HCT116 (cell line): ENCODE measurements around the gene MAGT1. TPM values are rescaled to one million over a fixed set of nuclear protein-coding genes. Genes with fewer than 3 reads are reported as not detected.

Experiments used
- ATAC-seq: fragments of 200-7000 bp; cut with Tn5 transposase; 2 replicates; pipeline ENCODE4 v1.9.1; 2020; ENCODE audit warnings: mild to moderate bottlenecking, moderate library complexity
- BruUV-seq: library from RNA; stranded (reverse); fragments of 400-500 nt; replicated peaks from 2 replicates; lab custom pipeline; 2021; lab: Mats Ljungman, UMichigan
- CTCF ChIA-PET: fragments of 300-600 bp; sonication (Branson Sonifier 250); formaldehyde crosslinking; loops from one replicate; lab custom pipeline; 2021; ENCODE audit warnings: antibody characterized with exemption; lab: Charles Lee
- POLR2A ChIA-PET: fragments of 300-600, 350-600 bp; sonication (Branson Sonifier 250); formaldehyde crosslinking; loops from one replicate; lab custom pipeline; 2021; ENCODE audit warnings: antibody characterized with exemption; lab: Charles Lee
- RAD21 ChIA-PET, 2 experiments: fragments of 300-600 bp; sonication (Branson Sonifier 250); formaldehyde crosslinking; loops; one replicate each; lab custom pipeline; 2023; ENCODE audit warnings: low total read pairs in 2 of 2; ENCODE audit not compliant: uncharacterized antibody in 2 of 2, unreplicated experiment in 2 of 2, low non-redundant PET in 1 of 2; lab: Charles Lee
- DNase-seq: peaks from one replicate; pipeline ENCODE4 v3.0.0-alpha.2; 2010; ENCODE audit warnings: low read depth, low spot score
- H2AFZ ChIP-seq: fragments of 200-600 bp; shearing (Covaris generic), sonication (generic); 2 replicates; pipeline ENCODE4 v1.6.1; 2017; ENCODE audit warnings: low read depth, mixed run types, mixed read lengths, antibody characterized with exemption, low read length; ENCODE audit not compliant: poor library complexity, severe bottlenecking
- H3K27ac ChIP-seq: 2 replicates; pipeline ENCODE4 v1.5.1; 2012; ENCODE audit warnings: low read depth, low read length
- H3K27me3 ChIP-seq: fragments of 200-600 bp; sonication (generic); 2 replicates; pipeline ENCODE4 v1.6.1; 2016; ENCODE audit warnings: mixed run types, low read length, mixed read lengths; ENCODE audit not compliant: insufficient read depth
- H3K36me3 ChIP-seq, 2 experiments: fragments of 200-500 bp in 1 of 2; fragments of 200-600 bp in 1 of 2; sonication (Bioruptor generic) in 1 of 2; sonication (generic) in 1 of 2; 2 replicates each; pipeline versions ENCODE4 v1.5.1 to v1.6.1; 2014 to 2016; ENCODE audit warnings: low read length in 2 of 2, inconsistent platforms in 1 of 2, mixed read lengths in 1 of 2, mixed run types in 1 of 2; ENCODE audit not compliant: insufficient read depth in 2 of 2, control insufficient read depth in 1 of 2
- H3K4me1 ChIP-seq, 2 experiments: fragments of 200-600 bp in 1 of 2; sonication (generic) in 1 of 2; 2 replicates each; pipeline versions ENCODE4 v1.5.1 to v1.6.1; 2012 to 2017; ENCODE audit warnings: low read length in 2 of 2, inconsistent platforms in 1 of 2, mild to moderate bottlenecking in 1 of 2, mixed read lengths in 1 of 2, mixed run types in 1 of 2, moderate library complexity in 1 of 2; ENCODE audit not compliant: insufficient read depth in 2 of 2, control insufficient read depth in 1 of 2
- H3K4me2 ChIP-seq: fragments of 200-600 bp; sonication (generic); 2 replicates; pipeline ENCODE4 v1.6.1; 2017; ENCODE audit warnings: mixed run types, low read length, mixed read lengths
- H3K4me3 ChIP-seq, 2 experiments: fragments of 200-600 bp in 1 of 2; sonication (generic) in 1 of 2; replicated peaks in 1 of 2; 2 replicates each; pipeline ENCODE4 v1.5.1; 2011 to 2016; ENCODE audit warnings: low read length in 2 of 2, control low read depth in 1 of 2, low read depth in 1 of 2, mild to moderate bottlenecking in 1 of 2, mixed read lengths in 1 of 2, mixed run types in 1 of 2
- H3K79me2 ChIP-seq: fragments of 200-600 bp; sonication (generic); 2 replicates; pipeline ENCODE4 v1.6.1; 2017; ENCODE audit warnings: mild to moderate bottlenecking, mixed run types, low read length, moderate library complexity, mixed read lengths; ENCODE audit not compliant: insufficient read depth
- H3K9ac ChIP-seq: fragments of 200-600 bp; sonication (generic); 2 replicates; pipeline ENCODE4 v1.6.1; 2016; ENCODE audit warnings: low read length, mixed read lengths
- H3K9me2 ChIP-seq: fragments of 200-600 bp; sonication (generic), shearing (Covaris generic); 2 replicates; pipeline ENCODE4 v1.6.1; 2017; ENCODE audit warnings: mixed run types, mild to moderate bottlenecking, moderate library complexity; ENCODE audit not compliant: insufficient read depth
- H3K9me3 ChIP-seq, 2 experiments: fragments of 200-500 bp in 1 of 2; fragments of 200-600 bp in 1 of 2; sonication (Bioruptor generic) in 1 of 2; sonication (generic) in 1 of 2; 2 replicates each; pipeline ENCODE4 v1.6.1; 2014 to 2017; ENCODE audit warnings: low read length in 2 of 2, mixed read lengths in 2 of 2, inconsistent platforms in 1 of 2, low read depth in 1 of 2, mild to moderate bottlenecking in 1 of 2, mixed run types in 1 of 2, moderate library complexity in 1 of 2; ENCODE audit not compliant: control insufficient read depth in 1 of 2, insufficient read depth in 1 of 2
- H4K20me1 ChIP-seq: fragments of 200-600 bp; sonication (generic), shearing (Covaris generic); 2 replicates; pipeline ENCODE4 v1.6.1; 2017; ENCODE audit warnings: mixed run types, mild to moderate bottlenecking, moderate library complexity; ENCODE audit not compliant: insufficient read depth
- CEBPB ChIP-seq: IDR thresholded peaks from 2 replicates; pipeline ENCODE4 v1.6.1; 2012; ENCODE audit warnings: low read depth
- EGR1 ChIP-seq: IDR thresholded peaks from 2 replicates; pipeline ENCODE4 v1.6.1; 2012; ENCODE audit warnings: low read depth
- ELF1 ChIP-seq: IDR thresholded peaks from 2 replicates; pipeline ENCODE4 v1.6.1; 2012; ENCODE audit warnings: low read depth, borderline replicate concordance
- EZH2 ChIP-seq: fragments of 200-600 bp; sonication (generic); IDR thresholded peaks from 2 replicates; pipeline ENCODE4 v1.6.1; 2017; ENCODE audit warnings: antibody characterized with exemption, mixed run types
- EZH2phosphoT487 ChIP-seq: fragments of 200-600 bp; IDR thresholded peaks from 2 replicates; pipeline ENCODE4 v1.6.1; 2018; ENCODE audit warnings: antibody characterized with exemption, borderline replicate concordance
- FOSL1 ChIP-seq: IDR thresholded peaks from 2 replicates; pipeline ENCODE4 v1.6.1; 2012; ENCODE audit warnings: low read depth
- JUND ChIP-seq: IDR thresholded peaks from 2 replicates; pipeline ENCODE4 v1.6.1; 2012
- MAX ChIP-seq: IDR thresholded peaks from 2 replicates; pipeline ENCODE4 v1.6.1; 2012
- POLR2AphosphoS5 ChIP-seq: IDR thresholded peaks from 2 replicates; pipeline ENCODE4 v1.6.1; 2011; ENCODE audit warnings: mild to moderate bottlenecking, low read depth, low read length, moderate library complexity
- SIN3A ChIP-seq: IDR thresholded peaks from 2 replicates; pipeline ENCODE4 v1.6.1; 2012; ENCODE audit warnings: low read depth
- ZFX ChIP-seq: fragments of 450-650 bp; IDR thresholded peaks from 2 replicates; pipeline ENCODE4 v1.6.1; 2017
- ZNF274 ChIP-seq: fragments of 200-500 bp; sonication (Bioruptor generic); IDR thresholded peaks from 2 replicates; pipeline ENCODE4 v1.6.1; 2014; ENCODE audit warnings: mild to moderate bottlenecking, low read depth, low read length, inconsistent platforms
- intact Hi-C: fragments of 100-400 bp; cut with micrococcal nuclease; formaldehyde crosslinking; loops from 2 replicates; pipeline ENCODE4 v1.10.0; 2022
- total RNA-seq: library from RNA; stranded (reverse); gene quantifications from one replicate; pipeline ENCODE4 v1.2.1, GENCODE V29; 2021; ENCODE audit not compliant: unreplicated experiment
- TF ChIP-seq, protein P1 (sequence below): IDR thresholded peaks from 2 replicates; pipeline ENCODE4 v1.6.1; 2012
- TF ChIP-seq, protein P2 (sequence below): IDR thresholded peaks from 2 replicates; pipeline ENCODE4 v1.6.1; 2011; ENCODE audit warnings: mild to moderate bottlenecking, low read length, moderate library complexity; ENCODE audit not compliant: insufficient replicate concordance; ENCODE audit errors: extremely low read depth
- TF ChIP-seq, protein P3 (sequence below): IDR thresholded peaks from 2 replicates; pipeline ENCODE4 v1.6.1; 2012; ENCODE audit warnings: low read depth

The MAGT1 gene
- total RNA-seq, 1 experiment from 2014 or later: 39.5 TPM

DNA sequence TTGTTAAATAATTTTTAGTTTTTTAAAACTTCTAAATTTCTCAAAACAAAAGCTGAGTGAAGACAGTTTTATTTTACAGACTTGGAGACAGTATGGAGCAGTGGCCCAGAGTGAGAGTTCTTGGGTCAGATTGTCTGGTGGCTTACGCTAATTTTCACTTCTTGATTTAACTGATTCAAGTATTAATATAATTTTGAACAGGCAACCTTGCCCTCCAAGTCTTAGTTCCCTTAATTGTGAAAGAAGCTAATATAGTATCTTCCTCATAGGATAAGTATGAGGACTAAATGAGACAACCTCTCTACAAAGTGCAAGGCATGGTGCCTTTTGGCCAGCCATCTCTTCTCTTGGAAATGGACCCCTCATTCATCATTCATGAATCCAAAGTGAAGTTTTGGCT lies 40.7 kb upstream of the MAGT1 start:
- ChIA-PET RAD21 (no interaction called here), POLR2A (no interaction called here), CTCF (no interaction called here)
- H3K9ac ChIP-seq: no peak overlapping the region
- H3K4me1 ChIP-seq: peaks cover 7 to 11% of the 10 kb centered on the region in 2 experiments
- H4K20me1 ChIP-seq: no peaks in the 10 kb centered on the region
- intact Hi-C loops: no loop called here
- TF ChIP-seq EZH2 (no peak), CEBPB (no peak), EGR1 (no peak), EZH2phosphoT487 (no peak), FOSL1 (no peak), JUND (no peak), ELF1 (no peak), POLR2AphosphoS5 (no peak), ZFX (no peak), SIN3A (no peak), MAX (no peak), ZNF274 (no peak)
- TF ChIP-seq, protein P1, sequence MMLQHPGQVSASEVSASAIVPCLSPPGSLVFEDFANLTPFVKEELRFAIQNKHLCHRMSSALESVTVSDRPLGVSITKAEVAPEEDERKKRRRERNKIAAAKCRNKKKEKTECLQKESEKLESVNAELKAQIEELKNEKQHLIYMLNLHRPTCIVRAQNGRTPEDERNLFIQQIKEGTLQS: no peak
- TF ChIP-seq, protein P2, sequence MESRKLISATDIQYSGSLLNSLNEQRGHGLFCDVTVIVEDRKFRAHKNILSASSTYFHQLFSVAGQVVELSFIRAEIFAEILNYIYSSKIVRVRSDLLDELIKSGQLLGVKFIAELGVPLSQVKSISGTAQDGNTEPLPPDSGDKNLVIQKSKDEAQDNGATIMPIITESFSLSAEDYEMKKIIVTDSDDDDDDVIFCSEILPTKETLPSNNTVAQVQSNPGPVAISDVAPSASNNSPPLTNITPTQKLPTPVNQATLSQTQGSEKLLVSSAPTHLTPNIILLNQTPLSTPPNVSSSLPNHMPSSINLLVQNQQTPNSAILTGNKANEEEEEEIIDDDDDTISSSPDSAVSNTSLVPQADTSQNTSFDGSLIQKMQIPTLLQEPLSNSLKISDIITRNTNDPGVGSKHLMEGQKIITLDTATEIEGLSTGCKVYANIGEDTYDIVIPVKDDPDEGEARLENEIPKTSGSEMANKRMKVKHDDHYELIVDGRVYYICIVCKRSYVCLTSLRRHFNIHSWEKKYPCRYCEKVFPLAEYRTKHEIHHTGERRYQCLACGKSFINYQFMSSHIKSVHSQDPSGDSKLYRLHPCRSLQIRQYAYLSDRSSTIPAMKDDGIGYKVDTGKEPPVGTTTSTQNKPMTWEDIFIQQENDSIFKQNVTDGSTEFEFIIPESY: no peak
- TF ChIP-seq, protein P3, sequence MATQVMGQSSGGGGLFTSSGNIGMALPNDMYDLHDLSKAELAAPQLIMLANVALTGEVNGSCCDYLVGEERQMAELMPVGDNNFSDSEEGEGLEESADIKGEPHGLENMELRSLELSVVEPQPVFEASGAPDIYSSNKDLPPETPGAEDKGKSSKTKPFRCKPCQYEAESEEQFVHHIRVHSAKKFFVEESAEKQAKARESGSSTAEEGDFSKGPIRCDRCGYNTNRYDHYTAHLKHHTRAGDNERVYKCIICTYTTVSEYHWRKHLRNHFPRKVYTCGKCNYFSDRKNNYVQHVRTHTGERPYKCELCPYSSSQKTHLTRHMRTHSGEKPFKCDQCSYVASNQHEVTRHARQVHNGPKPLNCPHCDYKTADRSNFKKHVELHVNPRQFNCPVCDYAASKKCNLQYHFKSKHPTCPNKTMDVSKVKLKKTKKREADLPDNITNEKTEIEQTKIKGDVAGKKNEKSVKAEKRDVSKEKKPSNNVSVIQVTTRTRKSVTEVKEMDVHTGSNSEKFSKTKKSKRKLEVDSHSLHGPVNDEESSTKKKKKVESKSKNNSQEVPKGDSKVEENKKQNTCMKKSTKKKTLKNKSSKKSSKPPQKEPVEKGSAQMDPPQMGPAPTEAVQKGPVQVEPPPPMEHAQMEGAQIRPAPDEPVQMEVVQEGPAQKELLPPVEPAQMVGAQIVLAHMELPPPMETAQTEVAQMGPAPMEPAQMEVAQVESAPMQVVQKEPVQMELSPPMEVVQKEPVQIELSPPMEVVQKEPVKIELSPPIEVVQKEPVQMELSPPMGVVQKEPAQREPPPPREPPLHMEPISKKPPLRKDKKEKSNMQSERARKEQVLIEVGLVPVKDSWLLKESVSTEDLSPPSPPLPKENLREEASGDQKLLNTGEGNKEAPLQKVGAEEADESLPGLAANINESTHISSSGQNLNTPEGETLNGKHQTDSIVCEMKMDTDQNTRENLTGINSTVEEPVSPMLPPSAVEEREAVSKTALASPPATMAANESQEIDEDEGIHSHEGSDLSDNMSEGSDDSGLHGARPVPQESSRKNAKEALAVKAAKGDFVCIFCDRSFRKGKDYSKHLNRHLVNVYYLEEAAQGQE: no peak
- no peak overlapping the region for H2AFZ ChIP-seq
- no peak for ATAC-seq
- no peak overlapping the region for H3K4me2 ChIP-seq
- no peaks in the 10 kb centered on the region for H3K79me2 ChIP-seq
- H3K9me2 ChIP-seq: no peaks in the 10 kb centered on the region
- no peak overlapping the region for H3K4me3 ChIP-seq
- H3K27ac ChIP-seq: no peak overlapping the region
- BruUV-seq: no TSS peak
- no peak for DNase-seq
- no peaks in the 10 kb centered on the region for H3K9me3 ChIP-seq
- no peaks in the 10 kb centered on the region for H3K36me3 ChIP-seq
- H3K27me3 ChIP-seq: no peaks in the 10 kb centered on the region
